ENCODE data around the gene C22orf15.

DNA sequence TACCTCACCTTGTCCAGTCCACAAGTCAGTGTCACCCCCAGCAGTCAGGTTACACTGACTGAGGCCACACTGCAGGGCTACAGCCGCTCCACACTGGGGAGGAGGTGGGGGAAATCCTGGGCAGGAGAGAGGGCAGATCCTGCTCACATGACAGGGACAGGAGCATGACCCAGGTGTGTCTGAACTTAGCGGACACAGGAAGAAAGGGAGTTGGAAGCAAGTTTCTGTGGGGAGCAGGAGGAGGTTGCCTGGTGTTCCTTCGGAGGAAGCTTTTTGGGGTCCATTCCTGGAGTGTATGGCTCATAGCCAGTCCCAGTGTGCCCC, 15.7 kb downstream of the C22orf15 start:
- TF ChIP-seq, protein P1, sequence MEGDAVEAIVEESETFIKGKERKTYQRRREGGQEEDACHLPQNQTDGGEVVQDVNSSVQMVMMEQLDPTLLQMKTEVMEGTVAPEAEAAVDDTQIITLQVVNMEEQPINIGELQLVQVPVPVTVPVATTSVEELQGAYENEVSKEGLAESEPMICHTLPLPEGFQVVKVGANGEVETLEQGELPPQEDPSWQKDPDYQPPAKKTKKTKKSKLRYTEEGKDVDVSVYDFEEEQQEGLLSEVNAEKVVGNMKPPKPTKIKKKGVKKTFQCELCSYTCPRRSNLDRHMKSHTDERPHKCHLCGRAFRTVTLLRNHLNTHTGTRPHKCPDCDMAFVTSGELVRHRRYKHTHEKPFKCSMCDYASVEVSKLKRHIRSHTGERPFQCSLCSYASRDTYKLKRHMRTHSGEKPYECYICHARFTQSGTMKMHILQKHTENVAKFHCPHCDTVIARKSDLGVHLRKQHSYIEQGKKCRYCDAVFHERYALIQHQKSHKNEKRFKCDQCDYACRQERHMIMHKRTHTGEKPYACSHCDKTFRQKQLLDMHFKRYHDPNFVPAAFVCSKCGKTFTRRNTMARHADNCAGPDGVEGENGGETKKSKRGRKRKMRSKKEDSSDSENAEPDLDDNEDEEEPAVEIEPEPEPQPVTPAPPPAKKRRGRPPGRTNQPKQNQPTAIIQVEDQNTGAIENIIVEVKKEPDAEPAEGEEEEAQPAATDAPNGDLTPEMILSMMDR (IDR thresholded peaks at IDR 0.05; ENCODE audit: poor library complexity) = no peak
- TF ChIP-seq EZH2 (IDR thresholded peaks at IDR 0.05; ENCODE audit: borderline replicate concordance) (no peak), EZH2phosphoT487 (IDR thresholded peaks at IDR 0.05; ENCODE audit: low read depth, severe bottlenecking, unreplicated experiment) (no peak)

All from hepatocyte (in vitro differentiated cells).